K562 (cell line): Measurements from ENCODE around the gene SLC1A2. TPM values are rescaled to one million over a fixed set of nuclear protein-coding genes. Genes with fewer than 3 reads are reported as not detected.

ENCODE experiments used
- CBFA2T2 ChIP-seq: fragments of 450-650 bp; conservative IDR thresholded peaks from 2 replicates; pipeline ENCODE4 v1.6.1; 2017; ENCODE audit warnings: mild to moderate bottlenecking
- CREM ChIP-seq: IDR thresholded peaks from 2 replicates; pipeline ENCODE4 v1.6.1; 2014; ENCODE audit warnings: antibody characterized with exemption, low read depth
- DACH1 ChIP-seq: fragments of 450-650 bp; IDR thresholded peaks from 2 replicates; pipeline ENCODE4 v1.6.1; 2018; ENCODE audit not compliant: partially characterized antibody
- DIDO1 ChIP-seq: fragments of 450-650 bp; IDR thresholded peaks from 2 replicates; pipeline ENCODE4 v1.6.1; 2016; ENCODE audit warnings: low read depth, missing biosample characterization, missing genetic modification characterization
- ELF1 ChIP-seq: fragments of 200-800 bp; sonication (Bioruptor generic); IDR thresholded peaks from 2 replicates; pipeline ENCODE4 v1.6.1; 2016; ENCODE audit warnings: missing genetic modification characterization, missing compliant biosample characterization
- EP300 ChIP-seq: IDR thresholded peaks from 2 replicates; pipeline ENCODE4 v1.6.1; 2012; ENCODE audit warnings: low read length, improper control_type of control experiment
- GABPB2 ChIP-seq: fragments of 250-450 bp; sonication (Bioruptor Pico); conservative IDR thresholded peaks from 2 replicates; pipeline ENCODE4 v1.5.1; 2021; ENCODE audit warnings: mild to moderate bottlenecking
- GATAD2A ChIP-seq: fragments of 450-650 bp; IDR thresholded peaks from 2 replicates; pipeline ENCODE4 v1.6.1; 2017
- HDAC3 ChIP-seq: fragments of 450-650 bp; IDR thresholded peaks from 2 replicates; pipeline ENCODE4 v1.6.1; 2018; ENCODE audit warnings: borderline replicate concordance, mild to moderate bottlenecking, moderate library complexity; ENCODE audit not compliant: partially characterized antibody
- NFATC3 ChIP-seq: fragments of 450-650 bp; IDR thresholded peaks from 2 replicates; pipeline ENCODE4 v1.6.1; 2017; ENCODE audit warnings: mild to moderate bottlenecking
- SIX5 ChIP-seq, 2 experiments: IDR thresholded peaks; 2 replicates each; pipeline ENCODE4 v1.6.1; 2011; ENCODE audit warnings: low read length in 2 of 2, borderline replicate concordance in 1 of 2, low read depth in 1 of 2, mild to moderate bottlenecking in 1 of 2, moderate library complexity in 1 of 2; ENCODE audit not compliant: insufficient read depth in 1 of 2
- SMARCA5 ChIP-seq: fragments of 450-650 bp; IDR thresholded peaks from 2 replicates; pipeline ENCODE4 v1.6.1; 2016
- TRIM24 ChIP-seq, 2 experiments: fragments of 450-650 bp; IDR thresholded peaks; 2 replicates each; pipeline ENCODE4 v1.6.1; 2016
- TRIM28 ChIP-seq: fragments of 450-650 bp; IDR thresholded peaks from 2 replicates; pipeline ENCODE4 v1.6.1; 2017
- YBX1 ChIP-seq: fragments of 450-650 bp; IDR thresholded peaks from 2 replicates; pipeline ENCODE4 v1.7.1; 2016; ENCODE audit warnings: mild to moderate bottlenecking
- ZNF431 ChIP-seq: sonication (generic); formaldehyde crosslinking; IDR thresholded peaks from 2 replicates; pipeline ENCODE4 v1.8.0; 2022; ENCODE audit warnings: mild to moderate bottlenecking, missing genetic modification reagents
- ZNF584 ChIP-seq: fragments of 200-800 bp; sonication (Bioruptor generic); IDR thresholded peaks from 2 replicates; pipeline ENCODE4 v1.6.1; 2016; ENCODE audit warnings: low read depth, mild to moderate bottlenecking, missing genetic modification characterization, missing compliant biosample characterization
- ZNF766 ChIP-seq: fragments of 200-800 bp; sonication (Bioruptor generic); conservative IDR thresholded peaks from 2 replicates; pipeline ENCODE4 v1.6.1; 2016; ENCODE audit warnings: missing genetic modification characterization, missing compliant biosample characterization
- ZNF77 ChIP-seq: fragments of 250-450 bp; sonication (Bioruptor Pico); IDR thresholded peaks from 2 replicates; pipeline ENCODE4 v1.5.0; 2020
- polyA plus RNA-seq, 8 experiments: library from polyadenylated mRNA; depleted of rRNA in 4 of 8; stranded (reverse) in 5 of 8; unstranded in 3 of 8; fragments of >200 nt; fragmentation: Nextera tagmentation in 2 of 8; fragmentation: Illumina TruSeq in 1 of 8; extraction: Ambion mirVana in 2 of 8; extraction: Trizol in 1 of 8; gene quantifications; 2 replicates each; pipeline versions ENCODE4 v1.2.1 to v1.2.3, GENCODE V29; 2011 to 2014; ENCODE audit warnings: inconsistent platforms in 1 of 8, missing spikeins in 1 of 8
- total RNA-seq, 7 experiments: library from RNA; depleted of rRNA in 6 of 7; stranded (reverse); fragments of >200 nt in 6 of 7; fragmentation: Illumina TruSeq in 2 of 7; extraction: Trizol in 2 of 7; gene quantifications; 2 replicates each; pipeline versions ENCODE4 v1.2.1 to v1.2.3, GENCODE V29; 2011 to 2021; ENCODE audit warnings: low replicate concordance in 1 of 7
- TF ChIP-seq, protein P1 (sequence below): sonication (generic); formaldehyde crosslinking; IDR thresholded peaks from 2 replicates; pipeline ENCODE4 v1.8.0; 2022; ENCODE audit warnings: missing genetic modification reagents, mild to moderate bottlenecking, moderate library complexity, borderline replicate concordance
- TF ChIP-seq, protein P2 (sequence below): fragments of 250-450 bp; sonication (Bioruptor Pico); IDR thresholded peaks from 2 replicates; pipeline ENCODE4 v1.4.0; 2020
- TF ChIP-seq, protein P3 (sequence below): fragments of 450-650 bp; IDR thresholded peaks from 2 replicates; pipeline ENCODE4 v1.6.1; 2014; ENCODE audit warnings: low read depth, mild to moderate bottlenecking, moderate library complexity, borderline replicate concordance
- TF ChIP-seq, protein P4 (sequence below): fragments of 250-450 bp; sonication (Bioruptor Pico); IDR thresholded peaks from 2 replicates; pipeline ENCODE4 v1.8.0; 2022; ENCODE audit warnings: moderate library complexity, mild to moderate bottlenecking, inconsistent platforms
- TF ChIP-seq, protein P5 (sequence below): fragments of 450-650 bp; formaldehyde crosslinking; IDR thresholded peaks from 2 replicates; pipeline ENCODE4 v1.4.0; 2020; ENCODE audit warnings: mild to moderate bottlenecking

SLC1A2 gene
- total and polyA plus RNA-seq, 9 of the 15 experiments (the other 6 are each of a cell fraction or from before 2014, with no cell fraction given), result 0.03 to 0.07 (median 0.04) TPM; not detected in 5

DNA sequence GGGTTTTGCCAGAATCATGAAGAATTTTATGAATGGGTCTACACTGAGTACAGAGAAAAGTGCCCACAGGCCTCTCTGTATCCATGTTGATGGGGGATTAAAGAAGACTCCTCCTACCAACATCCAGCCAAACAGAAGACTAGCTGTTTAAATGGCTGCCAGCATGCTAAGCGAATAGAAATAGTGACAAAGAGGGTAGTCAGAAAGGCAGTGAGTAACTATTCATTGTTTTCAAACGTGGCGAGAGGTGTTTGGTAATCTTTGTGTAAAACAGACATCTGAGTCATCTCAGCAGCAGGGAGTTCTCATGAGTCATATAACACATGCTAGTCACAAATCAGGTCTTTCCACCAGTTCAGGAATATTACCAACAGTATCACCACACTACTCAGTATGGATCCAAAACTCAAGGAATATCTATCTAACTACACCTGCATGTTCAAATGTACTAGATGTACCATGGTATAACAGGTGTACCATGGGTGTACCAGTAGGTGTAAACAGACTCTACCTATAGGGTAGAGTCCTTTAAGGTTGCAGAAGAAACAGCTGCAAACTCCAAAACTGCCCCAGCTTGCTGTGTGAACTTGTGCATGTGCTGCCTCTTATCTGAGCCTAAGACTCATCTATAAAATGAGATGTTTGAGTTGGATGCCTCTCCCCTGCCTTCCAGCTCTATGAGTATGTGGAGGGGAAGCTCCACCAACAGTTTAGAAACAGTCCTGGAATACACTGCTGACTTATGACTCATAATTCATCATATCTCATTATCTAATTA is 82.0 kb downstream of the SLC1A2 start (continued):
- TF ChIP-seq, protein P1, sequence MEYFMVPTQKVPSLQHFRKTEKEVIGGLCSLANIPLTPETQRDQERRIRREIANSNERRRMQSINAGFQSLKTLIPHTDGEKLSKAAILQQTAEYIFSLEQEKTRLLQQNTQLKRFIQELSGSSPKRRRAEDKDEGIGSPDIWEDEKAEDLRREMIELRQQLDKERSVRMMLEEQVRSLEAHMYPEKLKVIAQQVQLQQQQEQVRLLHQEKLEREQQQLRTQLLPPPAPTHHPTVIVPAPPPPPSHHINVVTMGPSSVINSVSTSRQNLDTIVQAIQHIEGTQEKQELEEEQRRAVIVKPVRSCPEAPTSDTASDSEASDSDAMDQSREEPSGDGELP (CRISPR knock-in tag), result no peak
- TF ChIP-seq TRIM24 (IDR thresholded peaks at IDR 0.05) (peak; percentile 17 to 82; a peak in 2 of 4 replicates), HDAC3 (no peak), NFATC3 (no peak), ZNF584 (CRISPR knock-in tag) (peak; percentile 99), EP300 (peak; percentile 46; the same call in 1 of the 2 replicates), ZNF766 (CRISPR knock-in tag) (peak; percentile 56; the same call in 1 of the 2 replicates), SIX5 (IDR thresholded peaks at IDR 0.05; ENCODE audit: borderline replicate concordance in 1 of 2, insufficient read depth in 1 of 2, low read depth in 1 of 2, low read length in 2 of 2) (no peak), DIDO1 (tag) (peak; percentile 85), GABPB2 (CRISPR knock-in tag) (no peak), ZNF77 (CRISPR knock-in tag) (no peak), GATAD2A (no peak), CREM (peak; percentile 40; the same call in 1 of the 2 replicates), CBFA2T2 (peak; percentile 51), TRIM28 (peak; percentile 49; the same call in 1 of the 2 replicates), YBX1 (no peak), SMARCA5 (no peak), ELF1 (tag) (no peak), ZNF431 (CRISPR knock-in tag) (no peak), DACH1 (no peak)
- TF ChIP-seq, protein P2, sequence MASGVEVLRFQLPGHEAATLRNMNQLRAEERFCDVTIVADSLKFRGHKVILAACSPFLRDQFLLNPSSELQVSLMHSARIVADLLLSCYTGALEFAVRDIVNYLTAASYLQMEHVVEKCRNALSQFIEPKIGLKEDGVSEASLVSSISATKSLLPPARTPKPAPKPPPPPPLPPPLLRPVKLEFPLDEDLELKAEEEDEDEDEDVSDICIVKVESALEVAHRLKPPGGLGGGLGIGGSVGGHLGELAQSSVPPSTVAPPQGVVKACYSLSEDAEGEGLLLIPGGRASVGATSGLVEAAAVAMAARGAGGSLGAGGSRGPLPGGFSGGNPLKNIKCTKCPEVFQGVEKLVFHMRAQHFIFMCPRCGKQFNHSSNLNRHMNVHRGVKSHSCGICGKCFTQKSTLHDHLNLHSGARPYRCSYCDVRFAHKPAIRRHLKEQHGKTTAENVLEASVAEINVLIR, result peak; percentile 79
- TF ChIP-seq, protein P3, sequence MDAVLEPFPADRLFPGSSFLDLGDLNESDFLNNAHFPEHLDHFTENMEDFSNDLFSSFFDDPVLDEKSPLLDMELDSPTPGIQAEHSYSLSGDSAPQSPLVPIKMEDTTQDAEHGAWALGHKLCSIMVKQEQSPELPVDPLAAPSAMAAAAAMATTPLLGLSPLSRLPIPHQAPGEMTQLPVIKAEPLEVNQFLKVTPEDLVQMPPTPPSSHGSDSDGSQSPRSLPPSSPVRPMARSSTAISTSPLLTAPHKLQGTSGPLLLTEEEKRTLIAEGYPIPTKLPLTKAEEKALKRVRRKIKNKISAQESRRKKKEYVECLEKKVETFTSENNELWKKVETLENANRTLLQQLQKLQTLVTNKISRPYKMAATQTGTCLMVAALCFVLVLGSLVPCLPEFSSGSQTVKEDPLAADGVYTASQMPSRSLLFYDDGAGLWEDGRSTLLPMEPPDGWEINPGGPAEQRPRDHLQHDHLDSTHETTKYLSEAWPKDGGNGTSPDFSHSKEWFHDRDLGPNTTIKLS, result peak; percentile 37; the same call in 1 of the 2 replicates
- TF ChIP-seq, protein P4, sequence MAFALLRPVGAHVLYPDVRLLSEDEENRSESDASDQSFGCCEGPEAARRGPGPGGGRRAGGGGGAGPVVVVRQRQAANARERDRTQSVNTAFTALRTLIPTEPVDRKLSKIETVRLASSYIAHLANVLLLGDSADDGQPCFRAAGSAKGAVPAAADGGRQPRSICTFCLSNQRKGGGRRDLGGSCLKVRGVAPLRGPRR (CRISPR knock-in tag), result no peak
- TF ChIP-seq, protein P5, sequence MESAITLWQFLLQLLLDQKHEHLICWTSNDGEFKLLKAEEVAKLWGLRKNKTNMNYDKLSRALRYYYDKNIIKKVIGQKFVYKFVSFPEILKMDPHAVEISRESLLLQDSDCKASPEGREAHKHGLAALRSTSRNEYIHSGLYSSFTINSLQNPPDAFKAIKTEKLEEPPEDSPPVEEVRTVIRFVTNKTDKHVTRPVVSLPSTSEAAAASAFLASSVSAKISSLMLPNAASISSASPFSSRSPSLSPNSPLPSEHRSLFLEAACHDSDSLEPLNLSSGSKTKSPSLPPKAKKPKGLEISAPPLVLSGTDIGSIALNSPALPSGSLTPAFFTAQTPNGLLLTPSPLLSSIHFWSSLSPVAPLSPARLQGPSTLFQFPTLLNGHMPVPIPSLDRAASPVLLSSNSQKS (CRISPR knock-in tag), result no peak
